GM21390 (cell line): ENCODE measurements around the gene KRT33B.

Experiments
- ATAC-seq: cut with Tn5 transposase; IDR thresholded peaks from one replicate; pipeline ENCODE4 v1.9.1; 2021; ENCODE audit not compliant: unreplicated experiment

Gene KRT33B

DNA sequence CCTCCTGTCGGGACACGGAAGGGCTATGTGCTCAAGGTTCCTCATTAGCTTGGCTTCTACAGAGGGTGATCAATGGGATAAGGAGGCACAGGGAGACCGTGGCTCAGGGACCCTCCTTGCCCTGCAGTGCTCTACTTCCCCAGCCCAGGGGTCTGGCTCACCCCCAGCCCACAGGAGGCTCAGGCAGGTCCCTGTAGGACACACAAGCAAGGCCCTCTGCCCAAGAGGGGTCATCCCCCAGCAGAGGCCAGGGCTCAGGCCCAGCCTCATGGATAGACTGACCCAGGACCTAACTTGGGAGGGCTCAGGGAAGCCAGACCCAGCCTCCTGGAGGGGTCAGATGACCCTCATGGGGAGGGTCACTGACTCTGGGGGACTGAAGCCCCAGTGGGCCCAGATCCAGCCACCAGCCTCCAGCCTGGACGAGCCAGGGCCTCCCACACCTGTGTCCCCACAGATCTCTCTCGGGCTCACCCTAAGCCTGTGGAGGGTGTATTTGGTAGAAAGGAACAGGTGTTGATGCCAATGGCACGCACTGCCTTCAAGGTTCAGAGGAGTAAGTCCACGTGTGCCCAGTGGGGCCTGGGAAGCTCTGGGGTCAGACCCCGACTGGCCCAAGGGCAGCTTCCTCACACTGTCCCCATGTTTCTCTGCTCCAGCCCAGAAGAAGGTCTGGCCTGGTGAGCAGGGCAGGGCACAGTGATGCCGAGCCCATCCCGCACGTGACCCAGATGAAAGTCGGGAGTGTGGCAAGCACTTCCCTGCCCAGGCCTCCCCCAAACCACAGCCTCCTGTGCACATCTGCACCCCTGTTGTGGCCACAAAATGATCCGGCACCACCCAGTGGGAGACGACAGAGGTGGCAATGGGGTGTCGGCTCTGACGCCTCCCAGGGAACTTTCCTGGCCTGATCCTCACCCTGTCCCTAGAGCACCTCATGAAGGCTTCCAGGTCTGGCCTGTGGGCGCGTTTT lies 43.2 kb downstream of the KRT33B start:
- ATAC-seq: no peak

DNA sequence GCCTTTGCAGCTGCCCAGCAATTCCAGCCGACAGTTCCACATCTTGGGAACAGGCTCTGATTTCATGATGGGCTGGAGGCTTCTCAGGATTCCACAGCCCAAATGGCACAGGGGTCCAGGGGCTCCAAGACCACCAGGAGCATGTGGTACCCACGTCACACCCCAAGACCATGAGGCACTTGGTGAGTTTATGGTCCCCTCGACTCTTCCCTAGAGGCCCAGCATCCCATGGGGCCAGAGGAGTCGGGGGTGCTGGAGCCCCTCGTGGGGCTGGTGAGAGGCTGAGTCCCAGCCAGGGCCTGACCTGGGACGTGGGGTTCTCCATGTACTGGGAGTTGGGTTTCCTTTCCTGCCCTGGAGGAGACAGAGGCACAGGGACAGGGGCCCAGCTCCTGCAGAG lies 44.0 kb downstream of the KRT33B start:
- no peak for ATAC-seq

GRCh38 chr17:41325126-41325525 lies 44.5 kb downstream of the KRT33B start:
- no peak for ATAC-seq

DNA sequence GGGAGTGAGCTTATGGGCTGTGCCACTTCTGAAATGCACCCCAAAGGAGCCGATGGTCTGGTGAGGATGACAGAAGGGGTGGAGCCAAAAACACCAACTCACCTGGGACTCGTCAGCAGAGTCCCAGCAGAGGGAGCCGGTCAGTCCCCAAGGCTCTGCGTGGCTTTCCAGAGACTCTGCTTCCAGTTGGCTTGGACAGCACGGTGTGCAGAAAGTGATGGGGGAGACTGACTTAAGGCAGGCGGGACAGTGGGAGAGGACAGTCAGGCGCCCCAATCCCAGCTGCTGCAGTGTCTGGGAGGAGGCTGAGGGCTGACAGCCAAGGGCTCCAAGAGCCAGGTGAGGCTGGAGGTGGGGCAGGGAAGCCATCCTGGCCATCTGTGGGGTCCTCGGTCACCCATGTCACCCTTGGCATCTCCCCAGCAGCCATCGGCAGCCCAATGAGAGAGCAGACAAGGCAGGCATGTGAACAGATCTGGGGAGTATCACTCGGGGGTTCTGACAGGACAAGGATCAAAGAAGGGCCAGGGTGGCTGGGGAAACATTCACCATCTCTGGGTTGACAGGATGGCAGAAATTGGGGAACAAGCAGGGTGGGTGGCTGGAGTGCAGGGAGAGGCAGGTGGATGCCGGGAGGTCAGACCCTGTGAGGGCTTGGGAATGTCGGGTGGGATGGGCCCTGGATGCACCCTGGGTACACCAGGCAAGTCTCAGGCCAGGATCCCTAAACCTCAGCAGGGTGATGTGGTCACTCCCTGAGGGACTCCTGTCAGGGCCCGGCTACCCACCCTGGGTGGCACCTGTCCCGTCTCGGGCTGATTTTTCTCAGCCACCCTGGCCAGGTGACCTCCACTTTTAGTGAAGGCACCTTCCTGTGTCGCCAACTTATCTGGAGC lies 45.2 kb downstream of the KRT33B start:
- no peak for ATAC-seq

DNA sequence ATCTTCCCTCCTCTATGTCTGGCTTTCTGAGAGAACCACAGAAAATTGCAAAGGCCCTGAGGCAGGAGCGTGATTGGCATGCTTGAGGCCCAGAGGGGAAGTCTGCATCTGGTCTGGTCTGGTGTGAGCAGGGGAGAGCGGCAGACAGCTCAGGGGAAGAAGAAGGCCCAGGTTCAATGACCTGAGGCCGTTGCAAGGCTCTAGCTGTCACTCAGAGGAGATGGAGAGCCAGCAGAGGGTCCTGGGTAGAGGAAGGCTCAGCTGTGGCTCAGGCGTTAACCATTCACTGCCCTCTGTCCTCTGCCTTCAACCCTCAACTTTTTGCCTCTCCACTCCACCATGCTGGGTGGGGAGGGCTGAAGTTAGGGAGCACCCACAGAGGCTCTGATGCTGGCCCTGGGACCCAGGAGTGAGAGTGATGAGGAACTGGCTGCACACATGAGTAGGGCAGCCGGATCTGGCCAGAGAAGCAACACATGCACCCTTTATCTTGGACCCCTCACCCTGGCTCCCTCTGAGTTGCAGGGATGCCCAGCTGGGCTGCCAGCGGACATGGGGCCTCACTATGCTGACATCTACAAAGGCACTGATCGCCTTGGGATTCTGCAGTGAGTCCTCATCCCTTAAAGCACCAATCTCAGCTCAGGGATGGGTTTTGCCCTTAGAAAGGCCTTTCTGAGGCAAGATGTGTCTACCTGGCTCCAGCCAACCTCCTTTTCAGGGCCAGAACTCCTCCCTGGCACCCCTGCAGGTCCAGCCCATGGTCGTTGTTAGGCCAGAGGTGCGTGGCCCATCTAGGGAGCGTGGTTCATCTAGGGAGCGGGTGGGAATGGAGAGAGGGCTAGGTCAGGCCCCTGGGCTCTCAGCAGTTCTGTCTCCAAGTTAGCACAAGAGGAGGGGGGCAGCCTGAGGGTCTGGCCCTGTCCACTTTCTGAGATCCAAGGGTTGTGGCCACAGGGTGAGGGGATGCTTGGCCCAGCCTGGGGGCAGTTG lies 46.4 kb downstream of the KRT33B start:
- no peak for ATAC-seq

- no peak for ATAC-seq
These were observed 47.3 kb downstream of the KRT33B start for GRCh38 chr17:41322094-41322902.

DNA sequence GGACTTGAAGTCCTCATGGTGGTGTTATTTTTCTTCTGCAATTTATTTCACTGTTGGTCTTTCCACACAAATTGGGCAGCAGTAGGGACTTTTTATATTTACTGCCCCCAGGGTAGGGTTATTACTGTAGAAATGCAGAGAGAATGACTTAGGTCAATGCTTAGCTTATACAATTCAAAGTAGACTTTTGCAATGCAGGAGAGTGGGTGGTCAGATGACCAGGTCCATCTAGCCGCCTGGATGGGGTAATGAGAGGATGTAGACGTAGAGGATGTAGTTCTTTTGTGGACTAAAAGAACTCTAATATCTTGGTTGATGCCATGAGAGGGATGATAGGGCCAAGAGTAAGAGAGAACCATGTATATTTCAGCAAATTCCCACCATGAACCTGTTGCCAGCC lies 51.4 kb downstream of the KRT33B start:
- no peak for ATAC-seq

GRCh38 chr17:41315814-41316445 lies 53.7 kb downstream of the KRT33B start:
- ATAC-seq: no peak

- no peak for ATAC-seq
These were observed 54.3 kb downstream of the KRT33B start, which contains the start of gene KRTAP17-1 for GRCh38 chr17:41315204-41315794. TSS of gene KRTAP17-1 (minus strand) at chr17:41315710. CDS start at chr17:41315650, 60 bp downstream.
